DOHH2 (cell line): ENCODE measurements around the gene GALNT13.

Experiments used
- EZH2phosphoT487 ChIP-seq: fragments of 200-600 bp; sonication (generic); IDR thresholded peaks from 2 replicates; pipeline ENCODE4 v1.6.1; 2017; ENCODE audit warnings: borderline replicate concordance, mild to moderate bottlenecking, antibody characterized with exemption, low read length, moderate library complexity, mixed read lengths
- TF ChIP-seq, protein P1 (sequence below): fragments of 200-600 bp; sonication (generic); IDR thresholded peaks from one replicate; pipeline ENCODE4 v1.5.1; 2014; ENCODE audit warnings: antibody characterized with exemption, mild to moderate bottlenecking, low read depth, low read length; ENCODE audit not compliant: poor library complexity, severe bottlenecking

DNA sequence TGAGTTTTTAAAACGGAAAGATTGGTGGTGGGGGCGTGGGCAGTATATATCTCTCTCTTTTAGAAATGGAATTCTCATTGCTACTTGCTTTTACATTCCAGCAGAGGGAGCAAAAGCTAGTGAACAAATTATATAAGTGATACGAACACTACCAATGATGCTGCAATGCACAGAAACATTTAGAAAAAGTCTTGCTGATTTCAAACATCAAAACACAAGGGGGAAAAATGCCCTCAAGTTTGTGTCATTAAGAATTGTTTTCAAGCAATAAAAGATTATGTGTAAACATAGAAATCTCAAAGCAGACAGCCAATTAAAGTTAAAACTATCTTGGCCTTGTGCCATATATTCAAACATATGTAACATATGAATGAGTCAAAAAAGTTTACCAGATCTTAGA lies 530.5 kb downstream of the GALNT13 start:
- TF ChIP-seq, protein P1, sequence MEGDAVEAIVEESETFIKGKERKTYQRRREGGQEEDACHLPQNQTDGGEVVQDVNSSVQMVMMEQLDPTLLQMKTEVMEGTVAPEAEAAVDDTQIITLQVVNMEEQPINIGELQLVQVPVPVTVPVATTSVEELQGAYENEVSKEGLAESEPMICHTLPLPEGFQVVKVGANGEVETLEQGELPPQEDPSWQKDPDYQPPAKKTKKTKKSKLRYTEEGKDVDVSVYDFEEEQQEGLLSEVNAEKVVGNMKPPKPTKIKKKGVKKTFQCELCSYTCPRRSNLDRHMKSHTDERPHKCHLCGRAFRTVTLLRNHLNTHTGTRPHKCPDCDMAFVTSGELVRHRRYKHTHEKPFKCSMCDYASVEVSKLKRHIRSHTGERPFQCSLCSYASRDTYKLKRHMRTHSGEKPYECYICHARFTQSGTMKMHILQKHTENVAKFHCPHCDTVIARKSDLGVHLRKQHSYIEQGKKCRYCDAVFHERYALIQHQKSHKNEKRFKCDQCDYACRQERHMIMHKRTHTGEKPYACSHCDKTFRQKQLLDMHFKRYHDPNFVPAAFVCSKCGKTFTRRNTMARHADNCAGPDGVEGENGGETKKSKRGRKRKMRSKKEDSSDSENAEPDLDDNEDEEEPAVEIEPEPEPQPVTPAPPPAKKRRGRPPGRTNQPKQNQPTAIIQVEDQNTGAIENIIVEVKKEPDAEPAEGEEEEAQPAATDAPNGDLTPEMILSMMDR, result peak; percentile 50
- TF ChIP-seq EZH2phosphoT487, result no peak
